ENCODE results near the gene CCSAP. TPM values are rescaled to one million over a fixed set of nuclear protein-coding genes. Genes with fewer than 3 reads are reported as not detected.

The CCSAP gene
- total RNA-seq, 4 donors from 2014 or later = 5.1 to 6.7 (median 6.2) TPM

GRCh38 chr1:229344937-229345684 lies 2.3 kb upstream of the CCSAP start:
- ATAC-seq = no peak
- TF ChIP-seq POLR2A (IDR thresholded peaks at IDR 0.05) (no peak), EP300 (IDR thresholded peaks at IDR 0.05) (no peak), POLR2AphosphoS5 (IDR thresholded peaks at IDR 0.05) (no peak), CTCF (IDR thresholded peaks at IDR 0.05) (no peak)
- no peaks in the 10 kb centered on the region for H3K9me3 ChIP-seq
- no peak overlapping the region for H3K4me3 ChIP-seq
- H3K27me3 ChIP-seq = peaks cover 37% of the 10 kb centered on the region
- no peaks in the 10 kb centered on the region for H3K36me3 ChIP-seq
- H3K4me1 ChIP-seq = peaks cover 0 to 31% (median 3%) of the 10 kb centered on the region in 3 donors
- 73% methylated on average over 6 of the region's 8 CpGs; no CpG with 5 or more reads in 1 of the 2 donors for WGBS, 2 donors (ENCODE audit: low coverage in 1 of 2)
- H3K27ac ChIP-seq = no peak overlapping the region

GRCh38 chr1:229344139-229344538 lies 1.3 kb upstream of the CCSAP start:
- H3K36me3 ChIP-seq = no peaks in the 10 kb centered on the region
- peaks cover 0 to 32% (median 3%) of the 10 kb centered on the region in 3 donors for H3K4me1 ChIP-seq
- H3K4me3 ChIP-seq = no peak overlapping the region
- 79 to 90% methylated on average over 10 to 14 of the region's 16 CpGs for WGBS, 2 donors (ENCODE audit: low coverage in 1 of 2)
- H3K27me3 ChIP-seq = peaks cover 37% of the 10 kb centered on the region
- TF ChIP-seq CTCF (IDR thresholded peaks at IDR 0.05) (no peak), POLR2AphosphoS5 (IDR thresholded peaks at IDR 0.05) (no peak), EP300 (IDR thresholded peaks at IDR 0.05) (no peak), POLR2A (IDR thresholded peaks at IDR 0.05) (no peak)
- H3K27ac ChIP-seq = no peak overlapping the region
- ATAC-seq = no peak
- no peaks in the 10 kb centered on the region for H3K9me3 ChIP-seq

- no peak for TF ChIP-seq CTCF (IDR thresholded peaks at IDR 0.05)
- no peak for TF ChIP-seq EP300 (IDR thresholded peaks at IDR 0.05)
- no peak for TF ChIP-seq POLR2AphosphoS5 (IDR thresholded peaks at IDR 0.05)
- TF ChIP-seq POLR2A (IDR thresholded peaks at IDR 0.05) = no peak
- peak overlapping the region; percentile 55 to 96 (median 94) for H3K27ac ChIP-seq
- peak overlapping the region; percentile 47 to 98 for H3K4me3 ChIP-seq
- peaks cover 19% of the 10 kb centered on the region for H3K27me3 ChIP-seq
- H3K9me3 ChIP-seq = no peaks in the 10 kb centered on the region
- WGBS, 2 donors (ENCODE audit: low coverage in 1 of 2) = 0 to 7% methylated on average over 3 to 14 of the region's 103 CpGs
- peak; percentile 92 for ATAC-seq
- H3K4me1 ChIP-seq = peaks cover 0 to 32% (median 3%) of the 10 kb centered on the region in 3 donors
- no peaks in the 10 kb centered on the region for H3K36me3 ChIP-seq
These were observed 832 bp downstream of the CCSAP start for GRCh38 chr1:229341774-229342655.

- 86 to 90% methylated on average over 4 of the region's 6 CpGs for WGBS, 2 donors (ENCODE audit: low coverage in 1 of 2)
- no peak overlapping the region for H3K27ac ChIP-seq
- no peak for ATAC-seq
- H3K4me3 ChIP-seq = no peak overlapping the region
- peaks cover 0 to 3% of the 10 kb centered on the region in 2 donors for H3K36me3 ChIP-seq
- H3K9me3 ChIP-seq = no peaks in the 10 kb centered on the region
- H3K4me1 ChIP-seq = peaks cover 0 to 32% (median 3%) of the 10 kb centered on the region in 3 donors
- H3K27me3 ChIP-seq = peaks cover 5% of the 10 kb centered on the region
- no peak for TF ChIP-seq CTCF (IDR thresholded peaks at IDR 0.05)
- no peak for TF ChIP-seq POLR2AphosphoS5 (IDR thresholded peaks at IDR 0.05)
These were observed 2.4 kb downstream of the CCSAP start for GRCh38 chr1:229340496-229340895.
